ENCODE results near the gene KIF26B.

The KIF26B gene

DNA sequence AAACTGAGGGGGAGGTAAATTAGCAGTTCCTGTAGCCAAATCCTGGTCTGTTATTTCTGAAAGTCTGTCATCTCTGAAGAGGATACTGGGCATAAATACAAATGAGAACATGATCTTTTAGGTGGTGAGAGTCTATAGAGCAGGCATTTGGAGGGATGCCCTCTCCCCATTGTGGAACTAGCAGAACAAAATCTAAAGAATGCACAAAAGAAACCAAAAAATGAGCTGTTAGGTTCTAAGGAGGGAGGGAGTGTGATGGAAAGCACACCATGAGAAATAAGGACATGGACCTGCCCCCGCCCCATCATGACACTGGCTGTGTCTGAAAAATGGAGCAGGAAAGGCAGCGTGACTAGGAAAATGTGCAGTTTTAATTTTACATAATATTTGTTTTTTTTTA is 262.0 kb downstream of the KIF26B start:
- Histone ChIP-seq H3K9me2 (ENCODE audit: low read depth, low read length) (no peaks in the 10 kb centered on the region), H3K27me3 (ENCODE audit: insufficient read depth, low read length) (no peaks in the 10 kb centered on the region), H3K79me2 (ENCODE audit: insufficient read depth, low read length) (no peaks in the 10 kb centered on the region), H3K9me3 (ENCODE audit: low read length) (no peaks in the 10 kb centered on the region), H3K4me3 (ENCODE audit: low read depth, low read length, poor library complexity, severe bottlenecking) (no peak overlapping the region), H3K9ac (ENCODE audit: low read length) (no peak overlapping the region), H2AFZ (ENCODE audit: low read length) (no peak overlapping the region), H4K20me1 (ENCODE audit: insufficient read depth, low read length) (no peaks in the 10 kb centered on the region), H3F3A (ENCODE audit: insufficient read depth, low read length) (no peaks in the 10 kb centered on the region), H3K4me2 (ENCODE audit: low read length) (no peak overlapping the region), H3K36me3 (ENCODE audit: insufficient read depth, low read length) (no peaks in the 10 kb centered on the region), H3K4me1 (ENCODE audit: insufficient read depth, low read length, severe bottlenecking) (no peaks in the 10 kb centered on the region), H3K27ac (ENCODE audit: low read depth, low read length, poor library complexity, severe bottlenecking) (no peak overlapping the region)
- TF ChIP-seq EZH2 (IDR thresholded peaks at IDR 0.05; ENCODE audit: borderline replicate concordance, low read length), result no peak
- TF ChIP-seq, protein P1, sequence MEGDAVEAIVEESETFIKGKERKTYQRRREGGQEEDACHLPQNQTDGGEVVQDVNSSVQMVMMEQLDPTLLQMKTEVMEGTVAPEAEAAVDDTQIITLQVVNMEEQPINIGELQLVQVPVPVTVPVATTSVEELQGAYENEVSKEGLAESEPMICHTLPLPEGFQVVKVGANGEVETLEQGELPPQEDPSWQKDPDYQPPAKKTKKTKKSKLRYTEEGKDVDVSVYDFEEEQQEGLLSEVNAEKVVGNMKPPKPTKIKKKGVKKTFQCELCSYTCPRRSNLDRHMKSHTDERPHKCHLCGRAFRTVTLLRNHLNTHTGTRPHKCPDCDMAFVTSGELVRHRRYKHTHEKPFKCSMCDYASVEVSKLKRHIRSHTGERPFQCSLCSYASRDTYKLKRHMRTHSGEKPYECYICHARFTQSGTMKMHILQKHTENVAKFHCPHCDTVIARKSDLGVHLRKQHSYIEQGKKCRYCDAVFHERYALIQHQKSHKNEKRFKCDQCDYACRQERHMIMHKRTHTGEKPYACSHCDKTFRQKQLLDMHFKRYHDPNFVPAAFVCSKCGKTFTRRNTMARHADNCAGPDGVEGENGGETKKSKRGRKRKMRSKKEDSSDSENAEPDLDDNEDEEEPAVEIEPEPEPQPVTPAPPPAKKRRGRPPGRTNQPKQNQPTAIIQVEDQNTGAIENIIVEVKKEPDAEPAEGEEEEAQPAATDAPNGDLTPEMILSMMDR (IDR thresholded peaks at IDR 0.05; ENCODE audit: low read length), result no peak

DNA sequence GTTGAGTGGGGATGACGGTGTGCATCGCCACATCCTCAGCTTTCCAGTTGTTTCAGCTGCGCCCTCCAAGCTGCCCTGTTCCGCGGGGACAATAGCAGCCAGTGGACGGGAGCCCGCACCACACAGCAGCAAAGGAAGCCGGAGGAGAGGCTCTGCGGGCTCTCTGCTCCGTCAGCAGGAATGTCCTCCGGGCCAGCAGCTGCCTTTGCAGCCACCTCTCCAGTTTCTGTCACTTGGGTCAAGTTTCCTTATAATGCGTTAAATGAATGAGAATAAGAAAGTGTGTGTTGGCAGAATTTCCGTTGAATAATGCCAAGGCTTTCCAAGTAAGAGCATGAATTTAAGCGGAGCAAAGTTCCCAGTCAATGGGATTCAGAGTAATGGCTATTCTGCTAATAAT is 263.3 kb downstream of the KIF26B start:
- Histone ChIP-seq H3F3A (ENCODE audit: insufficient read depth, low read length) (no peaks in the 10 kb centered on the region), H4K20me1 (ENCODE audit: insufficient read depth, low read length) (no peaks in the 10 kb centered on the region), H3K27ac (ENCODE audit: low read depth, low read length, poor library complexity, severe bottlenecking) (no peak overlapping the region), H3K4me2 (ENCODE audit: low read length) (no peak overlapping the region), H3K9ac (ENCODE audit: low read length) (no peak overlapping the region), H2AFZ (ENCODE audit: low read length) (no peak overlapping the region), H3K9me3 (ENCODE audit: low read length) (no peaks in the 10 kb centered on the region), H3K79me2 (ENCODE audit: insufficient read depth, low read length) (no peaks in the 10 kb centered on the region), H3K36me3 (ENCODE audit: insufficient read depth, low read length) (no peaks in the 10 kb centered on the region), H3K4me3 (ENCODE audit: low read depth, low read length, poor library complexity, severe bottlenecking) (no peak overlapping the region), H3K27me3 (ENCODE audit: insufficient read depth, low read length) (no peaks in the 10 kb centered on the region), H3K9me2 (ENCODE audit: low read depth, low read length) (no peaks in the 10 kb centered on the region), H3K4me1 (ENCODE audit: insufficient read depth, low read length, severe bottlenecking) (no peaks in the 10 kb centered on the region)
- no peak for TF ChIP-seq EZH2 (IDR thresholded peaks at IDR 0.05; ENCODE audit: borderline replicate concordance, low read length)
- TF ChIP-seq, protein P1 (IDR thresholded peaks at IDR 0.05; ENCODE audit: low read length), result no peak

DNA sequence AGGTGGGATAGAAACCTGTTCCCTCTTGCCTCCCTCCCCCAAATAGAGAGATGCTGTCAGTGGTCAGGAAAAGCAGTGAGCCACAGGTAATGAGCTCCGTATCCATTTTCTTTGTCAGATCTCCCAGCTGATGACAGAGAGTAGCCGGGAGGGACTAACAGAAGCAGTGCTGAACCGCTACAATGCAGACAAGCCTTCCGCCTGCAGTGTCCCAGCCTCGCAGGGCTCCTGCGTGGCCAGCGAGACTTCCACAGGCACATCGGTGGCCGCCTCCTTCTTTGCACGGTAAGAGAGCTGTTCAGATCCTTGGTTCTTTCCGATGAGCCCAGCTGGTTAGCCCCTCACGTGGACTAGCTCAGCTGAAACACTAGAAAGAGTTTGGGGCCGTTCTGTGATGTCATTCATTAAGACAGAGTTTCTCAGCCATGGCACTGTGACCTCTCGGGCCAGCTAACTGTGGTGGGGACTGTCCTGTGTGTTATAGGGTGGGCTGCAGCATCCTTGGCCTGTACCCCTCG is 264.7 kb downstream of the KIF26B start:
- no peaks in the 10 kb centered on the region for H3K79me2 ChIP-seq (ENCODE audit: insufficient read depth, low read length)
- no peak overlapping the region for H3K9ac ChIP-seq (ENCODE audit: low read length)
- H2AFZ ChIP-seq (ENCODE audit: low read length), result no peak overlapping the region
- no peak overlapping the region for H3K27ac ChIP-seq (ENCODE audit: low read depth, low read length, poor library complexity, severe bottlenecking)
- H3K4me1 ChIP-seq (ENCODE audit: insufficient read depth, low read length, severe bottlenecking), result no peaks in the 10 kb centered on the region
- no peaks in the 10 kb centered on the region for H4K20me1 ChIP-seq (ENCODE audit: insufficient read depth, low read length)
- TF ChIP-seq EZH2 (IDR thresholded peaks at IDR 0.05; ENCODE audit: borderline replicate concordance, low read length), result no peak
- TF ChIP-seq, protein P1 (IDR thresholded peaks at IDR 0.05; ENCODE audit: low read length), result no peak
- no peaks in the 10 kb centered on the region for H3K36me3 ChIP-seq (ENCODE audit: insufficient read depth, low read length)
- H3K4me2 ChIP-seq (ENCODE audit: low read length), result no peak overlapping the region
- H3F3A ChIP-seq (ENCODE audit: insufficient read depth, low read length), result no peaks in the 10 kb centered on the region
- no peaks in the 10 kb centered on the region for H3K9me3 ChIP-seq (ENCODE audit: low read length)
- no peak overlapping the region for H3K4me3 ChIP-seq (ENCODE audit: low read depth, low read length, poor library complexity, severe bottlenecking)
- no peaks in the 10 kb centered on the region for H3K9me2 ChIP-seq (ENCODE audit: low read depth, low read length)
- no peaks in the 10 kb centered on the region for H3K27me3 ChIP-seq (ENCODE audit: insufficient read depth, low read length)
